RWPE2 (cell line): ENCODE results near the gene TAMALIN.

Experiments used
- ATAC-seq: fragments of 200-7000 bp; cut with Tn5 transposase; 3 replicates; pipeline ENCODE4 v1.9.1; 2021; ENCODE audit warnings: low read depth
- DNase-seq: peaks from one replicate; pipeline ENCODE4 v3.0.0-alpha.2; 2020; ENCODE audit warnings: low spot score
- H3K27ac ChIP-seq: fragments of 450-650 bp; 2 replicates; pipeline ENCODE4 v1.5.1; 2017; ENCODE audit warnings: mild to moderate bottlenecking; ENCODE audit not compliant: poor library complexity, severe bottlenecking
- H3K27me3 ChIP-seq: fragments of 250-450 bp; sonication (Bioruptor Pico); 2 replicates; pipeline ENCODE4 v1.5.1; 2021; ENCODE audit warnings: mild to moderate bottlenecking, moderate library complexity; ENCODE audit not compliant: insufficient read depth, poor library complexity, severe bottlenecking
- H3K36me3 ChIP-seq: fragments of 250-450 bp; sonication (Bioruptor Pico); 2 replicates; pipeline ENCODE4 v1.5.1; 2020; ENCODE audit warnings: low read depth, mild to moderate bottlenecking, moderate library complexity
- H3K4me1 ChIP-seq: fragments of 250-450 bp; sonication (Bioruptor Pico); 2 replicates; pipeline ENCODE4 v1.5.1; 2021; ENCODE audit warnings: mild to moderate bottlenecking, moderate library complexity; ENCODE audit not compliant: insufficient read depth, poor library complexity, severe bottlenecking
- H3K4me3 ChIP-seq: fragments of 250-450 bp; sonication (Bioruptor Pico); 2 replicates; pipeline ENCODE4 v1.5.1; 2021; ENCODE audit warnings: mild to moderate bottlenecking, moderate library complexity; ENCODE audit not compliant: severe bottlenecking
- H3K9me3 ChIP-seq: fragments of 250-450 bp; sonication (Bioruptor Pico); 2 replicates; pipeline ENCODE4 v1.5.1; 2021; ENCODE audit warnings: mild to moderate bottlenecking, moderate library complexity; ENCODE audit not compliant: severe bottlenecking
- CTCF ChIP-seq: fragments of 450-650 bp; IDR thresholded peaks from one replicate; pipeline ENCODE4 v1.5.1; 2017; ENCODE audit warnings: mild to moderate bottlenecking, moderate library complexity; ENCODE audit not compliant: poor library complexity, severe bottlenecking

TAMALIN gene

GRCh38 chr12:51992246-51992645, 14.5 kb upstream of the TAMALIN start:
- TF ChIP-seq CTCF, result no peak
- no peaks in the 10 kb centered on the region for H3K27me3 ChIP-seq
- H3K36me3 ChIP-seq, result peaks cover 35% of the 10 kb centered on the region
- DNase-seq (no peak), ATAC-seq (no peak)
- no peak overlapping the region for H3K27ac ChIP-seq
- H3K9me3 ChIP-seq, result no peaks in the 10 kb centered on the region
- no peak overlapping the region for H3K4me3 ChIP-seq
- peaks cover 4% of the 10 kb centered on the region for H3K4me1 ChIP-seq

- DNase-seq (no peak), ATAC-seq (no peak)
- Histone ChIP-seq H3K27me3 (no peaks in the 10 kb centered on the region), H3K9me3 (no peaks in the 10 kb centered on the region), H3K27ac (no peak overlapping the region), H3K4me1 (peaks cover 4% of the 10 kb centered on the region), H3K36me3 (peaks cover 25% of the 10 kb centered on the region), H3K4me3 (no peak overlapping the region)
- no peak for TF ChIP-seq CTCF
Measured at GRCh38 chr12:51994539-51994820, 12.3 kb upstream of the TAMALIN start.

GRCh38 chr12:51994959-51995358, 11.8 kb upstream of the TAMALIN start:
- Histone ChIP-seq H3K27me3 (no peaks in the 10 kb centered on the region), H3K9me3 (no peaks in the 10 kb centered on the region), H3K4me1 (peaks cover 4% of the 10 kb centered on the region), H3K4me3 (no peak overlapping the region), H3K36me3 (peaks cover 25% of the 10 kb centered on the region), H3K27ac (no peak overlapping the region)
- ATAC-seq (no peak), DNase-seq (no peak)
- no peak for TF ChIP-seq CTCF

GRCh38 chr12:51997136-51997535, 9.6 kb upstream of the TAMALIN start:
- H3K4me1 ChIP-seq, result peaks cover 4% of the 10 kb centered on the region
- DNase-seq (no peak), ATAC-seq (no peak)
- no peaks in the 10 kb centered on the region for H3K27me3 ChIP-seq
- no peaks in the 10 kb centered on the region for H3K9me3 ChIP-seq
- no peak overlapping the region for H3K4me3 ChIP-seq
- H3K36me3 ChIP-seq, result peaks cover 22% of the 10 kb centered on the region
- TF ChIP-seq CTCF, result no peak
- H3K27ac ChIP-seq, result no peak overlapping the region

GRCh38 chr12:52003016-52003550, 3.7 kb upstream of the TAMALIN start:
- no peaks in the 10 kb centered on the region for H3K9me3 ChIP-seq
- no peaks in the 10 kb centered on the region for H3K36me3 ChIP-seq
- no peak for DNase-seq
- no peak for TF ChIP-seq CTCF
- no peak overlapping the region for H3K27ac ChIP-seq
- H3K4me1 ChIP-seq, result no peaks in the 10 kb centered on the region
- H3K27me3 ChIP-seq, result peaks cover 25% of the 10 kb centered on the region
- no peak for ATAC-seq
- H3K4me3 ChIP-seq, result no peak overlapping the region
